HFFc6 (cell line): ENCODE measurements around the gene EPB41. TPM values are rescaled to one million over a fixed set of nuclear protein-coding genes. Genes with fewer than 3 reads are reported as not detected.
A peak's percentile ranks its signal among the peaks of the same experiment; 100 is the strongest.

Source experiments
- DNase-seq: peaks from one replicate; pipeline ENCODE4 v3.0.0-alpha.2; 2018
- H3K27ac Mint-ChIP-seq: 2 replicates; pipeline ENCODE4 v1.8.0; 2020; ENCODE audit warnings: mild to moderate bottlenecking, mixed read lengths
- H3K27me3 Mint-ChIP-seq: 2 replicates; pipeline ENCODE4 v1.8.0; 2021; ENCODE audit warnings: mild to moderate bottlenecking, moderate library complexity, mixed read lengths; ENCODE audit not compliant: insufficient read depth
- H3K36me3 Mint-ChIP-seq: 2 replicates; pipeline ENCODE4 v1.8.0; 2021; ENCODE audit warnings: low read depth, mixed read lengths
- H3K4me1 Mint-ChIP-seq: 2 replicates; pipeline ENCODE4 v1.8.0; 2020; ENCODE audit warnings: low read depth, mixed read lengths
- H3K4me3 Mint-ChIP-seq: 2 replicates; pipeline ENCODE4 v1.8.0; 2020; ENCODE audit warnings: mild to moderate bottlenecking, moderate library complexity, mixed read lengths
- H3K9me3 Mint-ChIP-seq: 2 replicates; pipeline ENCODE4 v1.8.0; 2020; ENCODE audit warnings: mild to moderate bottlenecking, mixed read lengths
- total RNA-seq, 6 experiments: library from RNA; stranded (reverse); fragmentation: NEBNext Ultra II Directional; extraction: Animal tissue kit (Norgen Biotek cat#: 25700); gene quantifications; 2 replicates in 1 of 6; 3 replicates in 5 of 6; pipeline ENCODE4 v1.2.3, GENCODE V29; 2021
- TF ChIP-seq, protein P1 (sequence below): fragments of 200-600 bp; sonication (generic); IDR thresholded peaks from 2 replicates; pipeline ENCODE4 v1.5.0; 2021; ENCODE audit warnings: antibody characterized with exemption, mild to moderate bottlenecking

Gene EPB41
- total RNA-seq, 6 experiments from 2014 or later = 2.4 to 8.8 (median 3.4) TPM

DNA sequence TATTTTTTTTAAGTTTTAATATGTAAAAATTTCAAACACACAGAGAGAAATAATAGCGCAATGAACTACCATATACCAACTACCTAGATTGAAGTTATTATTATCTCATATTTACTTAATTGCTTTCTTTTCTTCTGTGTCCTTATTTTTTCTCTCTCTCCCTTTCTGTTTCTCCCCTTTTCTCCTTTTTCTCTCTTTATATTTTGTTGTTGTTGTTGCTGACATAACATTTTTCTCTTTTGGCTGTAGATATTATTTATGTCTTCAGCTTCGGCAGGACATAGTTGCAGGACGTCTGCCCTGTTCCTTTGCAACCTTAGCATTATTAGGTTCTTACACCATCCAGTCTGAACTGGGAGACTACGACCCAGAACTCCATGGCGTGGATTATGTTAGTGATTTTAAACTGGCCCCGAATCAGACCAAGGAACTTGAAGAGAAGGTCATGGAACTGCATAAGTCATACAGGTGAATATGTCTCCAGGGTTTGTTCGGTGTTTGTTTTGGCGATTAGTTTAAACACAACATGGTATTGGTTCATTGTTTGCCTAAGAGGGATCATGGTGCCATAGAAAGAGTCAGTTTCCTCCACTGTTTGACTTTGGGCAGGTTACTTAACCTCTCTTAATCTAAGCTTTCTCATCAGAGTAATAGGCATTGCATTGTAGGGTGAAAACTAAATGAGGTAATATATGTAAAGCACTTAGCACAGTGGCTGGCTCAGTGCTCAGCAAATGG, 103.8 kb downstream of the EPB41 start:
- TF ChIP-seq, protein P1, sequence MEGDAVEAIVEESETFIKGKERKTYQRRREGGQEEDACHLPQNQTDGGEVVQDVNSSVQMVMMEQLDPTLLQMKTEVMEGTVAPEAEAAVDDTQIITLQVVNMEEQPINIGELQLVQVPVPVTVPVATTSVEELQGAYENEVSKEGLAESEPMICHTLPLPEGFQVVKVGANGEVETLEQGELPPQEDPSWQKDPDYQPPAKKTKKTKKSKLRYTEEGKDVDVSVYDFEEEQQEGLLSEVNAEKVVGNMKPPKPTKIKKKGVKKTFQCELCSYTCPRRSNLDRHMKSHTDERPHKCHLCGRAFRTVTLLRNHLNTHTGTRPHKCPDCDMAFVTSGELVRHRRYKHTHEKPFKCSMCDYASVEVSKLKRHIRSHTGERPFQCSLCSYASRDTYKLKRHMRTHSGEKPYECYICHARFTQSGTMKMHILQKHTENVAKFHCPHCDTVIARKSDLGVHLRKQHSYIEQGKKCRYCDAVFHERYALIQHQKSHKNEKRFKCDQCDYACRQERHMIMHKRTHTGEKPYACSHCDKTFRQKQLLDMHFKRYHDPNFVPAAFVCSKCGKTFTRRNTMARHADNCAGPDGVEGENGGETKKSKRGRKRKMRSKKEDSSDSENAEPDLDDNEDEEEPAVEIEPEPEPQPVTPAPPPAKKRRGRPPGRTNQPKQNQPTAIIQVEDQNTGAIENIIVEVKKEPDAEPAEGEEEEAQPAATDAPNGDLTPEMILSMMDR = no peak
- Mint-ChIP-seq H3K27me3 (no peaks in the 10 kb centered on the region), H3K4me1 (no peaks in the 10 kb centered on the region), H3K4me3 (no peak overlapping the region), H3K27ac (no peak overlapping the region), H3K9me3 (no peaks in the 10 kb centered on the region), H3K36me3 (no peaks in the 10 kb centered on the region)
- DNase-seq = no peak

DNA sequence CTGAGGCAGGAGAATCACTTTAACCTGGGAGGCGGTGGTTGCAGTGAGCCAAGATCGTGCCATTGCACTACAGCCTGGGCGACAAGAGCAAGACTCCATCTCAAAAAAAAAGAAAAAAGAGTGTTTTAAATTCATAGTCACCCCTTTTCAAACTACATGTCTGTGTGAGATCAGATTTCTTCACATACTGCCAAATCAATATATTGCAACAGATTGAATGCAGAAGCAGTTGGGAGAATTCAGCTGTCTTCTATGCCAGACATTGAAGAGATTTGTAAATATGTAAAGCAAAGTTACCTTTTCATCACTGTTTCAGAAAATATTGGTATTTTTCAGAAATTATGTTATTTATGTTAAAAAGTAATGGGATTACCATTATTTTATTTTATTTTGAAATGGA, 108.3 kb downstream of the EPB41 start:
- H3K27me3 Mint-ChIP-seq = no peaks in the 10 kb centered on the region
- no peak for DNase-seq
- no peaks in the 10 kb centered on the region for H3K9me3 Mint-ChIP-seq
- no peak overlapping the region for H3K27ac Mint-ChIP-seq
- H3K36me3 Mint-ChIP-seq = no peaks in the 10 kb centered on the region
- H3K4me1 Mint-ChIP-seq = no peaks in the 10 kb centered on the region
- TF ChIP-seq, protein P1 = no peak
- H3K4me3 Mint-ChIP-seq = no peak overlapping the region

DNA sequence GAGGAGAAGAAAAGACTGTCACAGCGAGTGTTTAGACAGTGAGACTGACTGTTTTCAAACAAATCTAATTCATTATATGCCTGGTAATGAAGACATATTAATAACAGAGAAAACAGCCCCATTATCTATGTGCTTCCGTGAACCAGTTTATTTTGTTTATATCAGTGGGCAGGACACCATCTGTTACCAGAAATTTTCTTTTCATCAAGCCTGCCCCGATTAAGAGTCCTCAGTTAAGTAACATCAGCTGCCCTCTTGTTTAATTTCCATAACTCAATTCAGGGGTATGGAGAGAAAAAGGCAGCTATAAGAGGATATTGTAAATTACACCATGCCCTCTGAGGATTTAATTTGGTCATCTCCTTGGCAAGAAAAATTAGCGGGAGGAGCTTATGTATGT, 115.3 kb downstream of the EPB41 start:
- no peaks in the 10 kb centered on the region for H3K36me3 Mint-ChIP-seq
- no peaks in the 10 kb centered on the region for H3K4me1 Mint-ChIP-seq
- no peak overlapping the region for H3K4me3 Mint-ChIP-seq
- no peak overlapping the region for H3K27ac Mint-ChIP-seq
- no peaks in the 10 kb centered on the region for H3K27me3 Mint-ChIP-seq
- DNase-seq = no peak
- TF ChIP-seq, protein P1 = no peak
- H3K9me3 Mint-ChIP-seq = no peaks in the 10 kb centered on the region

- DNase-seq = no peak
- TF ChIP-seq, protein P1 = no peak
- no peak overlapping the region for H3K4me3 Mint-ChIP-seq
- H3K4me1 Mint-ChIP-seq = no peaks in the 10 kb centered on the region
- no peaks in the 10 kb centered on the region for H3K36me3 Mint-ChIP-seq
- no peaks in the 10 kb centered on the region for H3K27me3 Mint-ChIP-seq
- no peaks in the 10 kb centered on the region for H3K9me3 Mint-ChIP-seq
- H3K27ac Mint-ChIP-seq = no peak overlapping the region
Observed at GRCh38 chr1:29032841-29033240, 118.5 kb downstream of the EPB41 start.

GRCh38 chr1:29033829-29034466, 119.6 kb downstream of the EPB41 start:
- TF ChIP-seq, protein P1 = peak; percentile 85
- no peaks in the 10 kb centered on the region for H3K36me3 Mint-ChIP-seq
- H3K4me3 Mint-ChIP-seq = no peak overlapping the region
- H3K27ac Mint-ChIP-seq = no peak overlapping the region
- no peaks in the 10 kb centered on the region for H3K9me3 Mint-ChIP-seq
- H3K4me1 Mint-ChIP-seq = no peaks in the 10 kb centered on the region
- DNase-seq = peak; percentile 38
- no peaks in the 10 kb centered on the region for H3K27me3 Mint-ChIP-seq
